GM18526 (cell line): ENCODE results near the gene NDUFS2.

Experiments used
- POLR2A ChIP-seq: IDR thresholded peaks from 3 replicates; pipeline ENCODE4 v1.6.1; 2011; ENCODE audit not compliant: insufficient read length; ENCODE audit errors: extremely low read depth

Gene NDUFS2

DNA sequence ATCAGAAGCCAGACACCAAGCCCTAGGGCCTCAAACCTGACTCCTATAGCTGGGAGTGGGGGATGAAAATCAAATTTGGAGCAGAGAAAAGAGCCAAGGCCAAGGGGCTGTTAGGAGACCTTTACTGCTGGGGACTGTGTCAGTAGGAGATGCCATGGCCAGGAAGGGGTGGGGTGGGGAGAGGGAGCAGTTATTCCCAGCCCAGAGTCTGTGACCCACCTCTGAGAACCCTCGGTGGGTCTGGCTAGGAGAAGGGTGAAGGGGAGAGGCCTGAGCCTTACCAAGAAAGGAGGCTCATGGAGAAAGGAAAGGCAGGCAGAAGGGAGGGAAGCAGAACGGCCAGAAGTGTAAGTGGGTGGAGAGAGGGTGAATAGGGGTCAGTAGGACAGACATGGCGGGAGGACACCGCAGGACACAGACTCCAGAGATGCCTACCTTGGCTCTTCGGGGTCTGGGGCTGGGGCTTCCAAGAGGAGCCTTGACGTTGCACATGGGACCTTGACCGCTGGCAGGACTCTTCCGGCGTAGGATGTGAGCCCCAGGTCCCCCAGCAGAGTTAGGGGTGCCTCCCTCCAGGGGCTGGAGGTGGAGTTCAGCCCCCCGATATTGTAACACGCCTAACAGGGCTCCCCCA, 4.5 kb upstream of the NDUFS2 start:
- no peak for TF ChIP-seq POLR2A

DNA sequence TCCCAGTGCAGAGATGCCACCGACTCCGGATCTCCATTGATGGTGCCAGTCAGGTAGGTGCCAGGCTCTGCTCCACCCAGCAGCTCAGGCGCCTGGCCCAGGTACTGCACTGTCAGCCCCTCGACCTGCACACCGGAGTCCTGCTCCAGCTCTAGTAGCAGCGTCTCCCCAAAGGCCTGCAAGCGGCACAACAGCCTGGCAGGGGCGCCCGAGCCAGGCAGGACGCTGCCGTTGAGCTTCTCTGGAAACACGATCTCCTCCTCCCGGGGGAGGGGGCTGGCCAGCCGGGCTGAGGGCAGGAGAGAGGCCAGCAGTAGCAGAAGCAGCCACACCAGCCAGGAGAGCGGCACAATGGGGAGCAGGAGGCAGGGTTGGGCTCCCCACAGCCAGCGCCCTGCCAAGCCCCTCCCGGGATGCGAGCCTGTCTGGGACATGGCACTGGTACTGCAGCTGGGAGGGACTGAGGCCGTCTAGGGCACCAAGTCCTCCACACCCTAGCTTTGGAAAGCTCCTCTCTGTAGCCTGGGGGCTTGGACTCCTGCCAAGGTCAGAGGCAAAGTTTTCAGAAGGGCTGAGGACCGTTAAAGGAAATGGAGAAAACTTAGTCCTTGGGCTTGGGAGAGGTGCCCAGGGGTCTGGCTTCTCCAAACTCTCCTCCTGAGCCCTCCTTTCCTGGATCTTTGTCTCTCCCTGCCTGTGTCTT, 3.8 kb upstream of the NDUFS2 start:
- TF ChIP-seq POLR2A, result no peak

DNA sequence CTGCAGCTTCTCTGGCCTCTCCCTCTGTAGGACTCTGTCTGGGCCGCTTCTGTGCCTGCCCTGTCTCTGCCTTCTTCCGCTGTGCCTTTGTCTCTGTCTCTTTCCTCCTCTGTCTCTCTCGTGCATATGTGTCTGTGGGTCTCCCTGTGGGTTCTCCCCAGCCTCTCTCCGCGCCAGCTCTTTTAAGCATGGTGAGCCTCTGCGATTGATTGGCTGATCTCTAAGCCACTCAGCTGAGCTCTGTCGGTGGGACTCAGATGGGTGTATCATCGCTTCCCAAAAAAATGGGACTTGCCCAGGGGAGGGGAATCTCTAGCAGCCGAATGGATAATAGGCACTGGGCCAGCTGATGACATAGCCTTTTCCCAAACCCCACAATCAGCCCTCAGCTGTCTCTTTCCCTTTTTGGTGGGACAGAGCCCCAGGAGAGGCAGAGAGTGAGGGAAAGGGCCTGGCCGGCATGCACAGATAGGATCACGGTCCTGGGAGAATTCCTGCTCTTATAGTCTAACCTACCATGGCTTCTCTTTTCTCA, 3.2 kb upstream of the NDUFS2 start, which contains the start of gene ADAMTS4:
TSS of gene ADAMTS4 (minus strand) at position 158 of the 535 bp plus-strand sequence. CDS start 427 bp downstream, outside the sequence.
- no peak for TF ChIP-seq POLR2A

DNA sequence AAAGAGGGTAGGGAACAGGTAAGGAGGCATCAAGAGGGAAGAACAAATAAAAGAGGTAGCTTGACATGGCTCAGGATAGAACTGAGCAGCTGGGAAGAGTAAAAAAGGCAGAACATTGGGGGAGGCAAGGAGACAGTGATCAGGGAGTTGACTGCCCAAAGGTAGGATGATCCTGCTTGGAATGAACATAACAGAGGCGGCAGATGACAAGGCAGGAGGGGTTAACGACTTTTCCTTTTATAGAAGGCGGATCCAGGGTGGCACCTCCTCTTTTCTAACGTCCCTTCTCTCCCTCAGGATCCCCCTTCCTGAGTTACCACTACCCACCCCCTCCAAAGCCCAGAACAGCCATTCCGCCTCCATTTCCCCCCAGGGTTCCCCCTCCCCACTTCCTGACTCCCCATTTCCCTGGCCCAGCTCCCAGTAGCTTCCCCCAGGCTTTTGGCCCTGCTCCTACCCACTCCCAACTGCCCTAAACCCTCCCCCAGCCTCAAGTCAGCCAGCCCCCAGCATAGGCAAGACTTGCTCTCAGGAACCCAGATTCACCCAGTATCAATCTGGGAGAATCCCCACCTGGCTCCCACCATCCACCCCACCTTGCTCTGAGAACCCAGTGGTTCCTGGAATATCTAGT, 2.5 kb upstream of the NDUFS2 start:
- TF ChIP-seq POLR2A, result no peak

DNA sequence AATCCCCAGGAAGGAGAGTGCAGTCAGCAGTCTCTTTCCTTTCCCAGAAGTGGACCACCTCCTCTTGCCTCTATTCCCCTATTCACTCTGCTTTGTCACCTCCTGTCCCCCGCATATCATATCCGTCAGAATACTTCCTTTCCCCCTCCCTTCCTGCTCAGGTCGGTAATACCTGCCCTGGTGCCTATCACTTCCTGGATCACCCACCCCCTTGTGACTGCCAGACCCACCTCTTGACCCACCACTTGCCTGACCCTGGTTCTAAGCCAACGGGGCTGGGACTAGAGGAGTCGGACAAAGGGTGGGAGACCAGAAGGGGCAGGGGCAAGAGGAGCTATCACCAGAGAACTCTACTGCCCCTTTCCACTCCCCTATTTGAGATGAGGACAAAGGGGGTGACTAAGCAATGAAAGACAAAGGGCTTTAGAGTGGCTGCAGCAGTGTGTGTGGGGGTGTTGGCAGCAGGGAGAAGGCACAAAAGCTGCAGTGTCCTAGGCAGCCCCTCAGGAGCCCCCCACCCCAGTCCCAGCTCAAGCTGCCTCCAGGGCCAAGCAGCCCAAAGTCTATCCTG, 1.7 kb upstream of the NDUFS2 start:
- no peak for TF ChIP-seq POLR2A

DNA sequence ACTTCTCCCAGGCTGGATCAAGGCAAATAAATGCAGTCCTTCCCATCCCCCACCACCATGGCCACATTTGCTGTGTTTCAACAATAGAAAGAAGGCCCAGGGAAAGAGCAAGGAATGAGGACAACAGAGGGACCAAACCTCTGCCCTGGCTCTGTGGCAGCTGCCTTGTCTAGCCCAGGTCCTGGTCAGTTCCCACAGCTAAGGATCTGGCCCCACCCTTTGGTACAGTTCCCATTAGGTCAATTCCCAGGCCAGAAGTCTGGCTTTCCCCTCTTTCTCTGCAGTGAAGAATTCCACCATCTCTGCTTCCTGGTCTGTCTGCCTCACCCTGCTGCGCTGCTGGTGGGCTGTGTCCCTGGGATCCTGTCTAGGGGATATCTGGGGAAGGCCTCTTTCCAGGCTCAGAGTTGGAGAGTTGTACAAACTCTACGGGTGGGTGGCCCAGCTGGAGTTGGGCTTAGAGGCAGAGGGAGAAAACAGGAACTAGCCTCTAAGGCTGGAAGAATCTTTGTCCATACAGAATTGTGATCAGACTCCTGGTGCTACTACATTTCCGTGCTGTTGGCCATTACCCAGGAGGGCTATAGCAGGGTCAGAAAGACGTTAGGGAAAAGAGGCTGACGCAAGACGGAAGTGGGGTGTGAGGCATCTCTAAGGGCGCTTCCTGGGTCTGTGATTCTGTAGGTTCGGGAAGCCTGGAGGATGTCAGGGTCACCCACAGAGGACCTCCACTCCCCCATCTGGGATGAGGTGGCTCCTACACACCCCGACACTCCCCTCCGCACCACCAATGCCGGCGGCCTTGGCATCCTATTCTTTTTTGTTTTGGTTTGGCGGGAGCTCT, 953 bp upstream of the NDUFS2 start:
- no peak for TF ChIP-seq POLR2A

DNA sequence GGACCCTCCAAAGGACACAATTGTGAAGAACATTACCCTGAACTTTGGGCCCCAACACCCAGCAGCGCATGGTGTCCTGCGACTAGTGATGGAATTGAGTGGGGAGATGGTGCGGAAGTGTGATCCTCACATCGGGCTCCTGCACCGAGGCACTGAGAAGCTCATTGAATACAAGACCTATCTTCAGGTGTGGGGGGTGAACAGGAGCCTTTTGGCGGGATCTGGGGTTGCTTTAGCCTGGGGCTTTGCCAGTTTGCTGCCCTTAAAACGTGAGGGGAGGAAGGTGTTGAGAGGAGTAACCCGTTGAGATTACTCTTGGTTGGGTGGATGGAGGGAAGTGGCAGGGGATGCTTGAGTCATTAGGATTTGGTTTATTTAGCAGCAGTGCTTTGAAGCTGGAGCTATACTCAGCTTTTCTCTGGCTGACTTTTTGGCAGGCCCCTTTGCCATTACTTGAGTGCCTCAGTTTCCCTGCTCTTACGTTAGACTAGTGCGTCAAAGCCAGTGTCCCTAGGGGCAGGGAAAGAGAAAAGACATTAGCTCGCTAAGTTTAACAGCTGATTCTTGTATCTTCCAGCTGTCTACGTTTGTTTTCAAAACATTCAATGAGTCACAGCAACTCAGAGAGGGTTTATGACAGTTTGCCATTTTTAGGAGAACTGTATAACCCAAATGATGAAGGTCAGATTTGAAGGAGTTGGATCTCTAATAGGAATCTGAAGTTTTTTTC, 4.4 kb downstream of the NDUFS2 start:
- TF ChIP-seq POLR2A, result no peak

DNA sequence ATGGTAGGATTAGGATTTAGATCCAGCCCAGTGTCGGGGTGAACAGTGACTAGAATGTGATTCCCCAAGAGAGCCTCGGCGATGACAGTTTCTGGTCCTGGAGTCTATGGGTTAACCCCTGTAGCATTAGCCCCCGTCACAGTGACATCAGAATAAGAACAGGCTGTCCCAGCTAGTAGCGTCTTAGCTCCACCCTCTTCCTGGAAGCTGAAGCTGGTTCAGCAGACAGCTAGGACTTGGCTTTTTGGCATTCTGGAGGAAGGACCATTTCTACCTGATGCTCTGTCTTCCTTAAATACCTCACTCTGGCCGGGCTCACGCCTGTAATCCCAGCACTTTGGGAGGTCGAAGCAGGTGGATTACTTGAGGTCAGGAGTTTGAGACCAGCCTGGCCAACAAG, 5.0 kb downstream of the NDUFS2 start:
- no peak for TF ChIP-seq POLR2A

DNA sequence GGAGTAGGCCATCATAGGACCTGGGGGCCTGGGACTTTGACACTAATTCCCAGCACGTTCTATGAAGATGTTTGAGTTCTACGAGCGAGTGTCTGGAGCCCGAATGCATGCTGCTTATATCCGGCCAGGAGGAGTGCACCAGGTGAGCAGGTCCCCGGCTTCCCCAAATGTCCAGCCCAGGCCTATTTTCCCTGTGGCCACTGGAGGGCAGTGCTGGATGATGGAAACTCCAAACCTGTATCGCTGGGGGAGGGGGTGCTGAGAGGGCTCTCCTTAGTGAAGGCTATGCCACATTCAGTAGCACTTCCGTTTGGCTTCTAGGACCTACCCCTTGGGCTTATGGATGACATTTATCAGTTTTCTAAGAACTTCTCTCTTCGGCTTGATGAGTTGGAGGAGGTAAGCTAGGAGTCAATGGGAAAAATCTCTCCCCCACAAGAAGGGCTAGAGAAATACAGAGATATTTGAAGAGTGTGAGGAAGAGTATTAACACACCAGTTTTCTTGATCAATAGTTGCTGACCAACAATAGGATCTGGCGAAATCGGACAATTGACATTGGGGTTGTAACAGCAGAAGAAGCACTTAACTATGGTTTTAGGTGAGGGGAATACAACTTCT, 7.7 kb downstream of the NDUFS2 start:
- TF ChIP-seq POLR2A, result no peak

DNA sequence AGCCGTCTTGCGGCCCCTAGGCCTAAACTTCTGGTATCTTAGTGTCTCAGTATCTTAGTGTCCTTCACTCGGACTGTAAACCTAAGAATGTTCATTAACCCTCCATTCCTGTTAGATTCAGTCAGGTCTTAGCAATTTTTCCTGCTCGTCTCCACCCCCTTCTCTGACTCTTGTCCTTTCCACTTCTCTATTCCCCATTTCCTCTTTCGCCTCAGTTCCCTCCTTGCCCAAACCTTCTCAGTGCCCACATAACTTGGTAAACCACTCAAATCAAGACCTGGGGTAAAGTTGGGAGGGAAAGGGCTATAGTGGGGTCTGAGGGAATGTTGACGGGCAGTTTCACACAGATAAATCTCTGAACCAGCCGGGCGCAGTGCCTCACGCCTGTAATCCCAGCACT, 12.2 kb downstream of the NDUFS2 start:
- no peak for TF ChIP-seq POLR2A

DNA sequence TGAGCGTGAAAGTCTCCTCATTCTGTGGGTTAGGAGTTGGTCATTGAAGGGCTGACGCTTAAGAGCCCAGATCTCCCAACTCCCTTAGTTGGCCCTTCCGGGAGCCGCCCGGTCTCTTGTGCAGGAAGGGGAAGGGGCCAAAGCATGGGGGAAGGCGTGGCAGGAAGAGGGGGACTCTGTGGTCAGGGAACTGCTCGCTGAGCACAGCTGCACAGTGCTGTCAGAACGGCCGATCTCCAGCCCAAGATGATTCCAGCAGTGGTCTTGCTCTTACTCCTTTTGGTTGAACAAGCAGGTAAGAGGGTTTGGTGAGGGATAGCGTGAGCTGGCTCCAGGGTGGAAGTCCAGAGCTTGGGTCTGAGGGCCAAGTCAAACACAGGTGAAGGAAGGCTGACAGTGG, 12.9 kb downstream of the NDUFS2 start, which contains the start of gene FCER1G:
TSS of gene FCER1G (plus strand) at position 220 of the 400 bp plus-strand sequence. CDS start at position 247, 27 bp downstream.
- TF ChIP-seq POLR2A, result no peak

DNA sequence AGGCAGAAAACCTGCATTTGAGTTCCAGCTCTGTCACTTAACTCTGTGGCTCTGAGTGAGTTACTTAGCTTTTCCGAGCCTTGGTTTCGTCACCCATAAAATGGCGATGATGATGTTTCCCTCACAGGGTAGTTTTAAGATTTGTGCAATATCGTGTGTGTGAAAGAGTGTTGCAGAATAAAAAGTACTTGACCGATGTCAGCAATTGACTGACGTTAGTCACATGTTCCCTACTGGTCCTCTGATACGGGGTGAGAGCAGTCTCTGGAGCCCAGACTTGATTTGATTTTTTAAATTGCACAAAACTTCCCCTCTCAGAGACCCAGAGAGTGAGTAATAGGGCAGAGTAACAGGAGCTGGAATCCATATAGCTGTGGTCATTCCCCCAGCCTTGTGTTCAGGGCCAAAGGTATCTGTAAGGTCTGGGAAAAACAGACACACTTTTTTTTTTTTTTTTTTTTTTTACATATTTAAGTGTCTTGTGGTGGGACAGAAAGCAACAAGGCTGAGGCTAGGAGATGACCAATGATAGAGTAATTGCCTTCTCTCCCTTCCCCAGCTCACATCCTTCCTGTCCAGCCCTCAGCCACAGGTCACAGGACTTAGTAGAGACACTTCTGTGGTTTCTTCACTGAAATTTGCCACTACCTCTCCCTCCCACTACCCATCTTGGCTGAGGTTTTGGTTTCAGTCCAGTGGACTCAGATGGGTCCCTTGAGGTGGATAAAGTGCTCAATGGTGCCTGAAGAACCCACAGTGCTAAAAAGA, 15.0 kb downstream of the NDUFS2 start:
- TF ChIP-seq POLR2A, result no peak

DNA sequence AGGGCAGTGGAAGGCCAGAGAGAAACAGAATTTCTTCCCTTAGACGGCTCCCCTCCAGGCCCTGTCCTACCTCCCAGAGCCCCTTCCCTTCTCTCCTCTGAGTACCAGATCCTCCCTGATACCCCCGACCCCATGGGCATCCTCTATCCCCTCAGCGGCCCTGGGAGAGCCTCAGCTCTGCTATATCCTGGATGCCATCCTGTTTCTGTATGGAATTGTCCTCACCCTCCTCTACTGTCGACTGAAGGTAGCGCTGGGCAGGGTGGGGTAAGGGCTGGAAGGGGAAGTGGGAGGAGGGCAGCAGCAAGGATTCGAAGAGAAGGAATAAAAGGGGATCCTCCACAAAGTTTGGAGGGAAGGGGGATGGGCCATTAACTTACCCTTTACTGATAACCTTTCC, 15.7 kb downstream of the NDUFS2 start:
- TF ChIP-seq POLR2A, result no peak
